PFSK-1 (cell line): Measurements from ENCODE around the gene CARD16.

ENCODE experiments used
- FOXP2 ChIP-seq: optimal IDR thresholded peaks from 2 replicates; pipeline ENCODE3; 2011; ENCODE audit warnings: borderline replicate concordance, control low read depth, inconsistent platforms; ENCODE audit not compliant: insufficient read depth; ENCODE audit errors: extremely low read length, extremely low read depth
- POLR2AphosphoS5 ChIP-seq: IDR thresholded peaks from 2 replicates; pipeline ENCODE4 v1.6.1; 2012; ENCODE audit warnings: low read depth, mild to moderate bottlenecking, control low read depth, low read length, moderate library complexity
- REST ChIP-seq, 2 experiments: IDR thresholded peaks; 2 replicates each; pipeline versions ENCODE4 v1.6.1 to v1.8.0; 2011 to 2012; ENCODE audit warnings: low read depth in 2 of 2, low read length in 2 of 2, control low read depth in 1 of 2, inconsistent platforms in 1 of 2, mild to moderate bottlenecking in 1 of 2, moderate library complexity in 1 of 2; ENCODE audit not compliant: insufficient read depth in 1 of 2
- SIN3A ChIP-seq: IDR thresholded peaks from 2 replicates; pipeline ENCODE4 v1.6.1; 2012; ENCODE audit warnings: mild to moderate bottlenecking, low read length, moderate library complexity, borderline replicate concordance; ENCODE audit not compliant: insufficient read depth
- TAF1 ChIP-seq: IDR thresholded peaks from 2 replicates; pipeline ENCODE4 v1.6.1; 2012; ENCODE audit warnings: low read length, control low read depth, borderline replicate concordance; ENCODE audit not compliant: insufficient read depth

CARD16 gene

GRCh38 chr11:105004021-105004420, 41.1 kb downstream of the CARD16 start:
- TF ChIP-seq SIN3A: no peak
- TF ChIP-seq TAF1: no peak
- TF ChIP-seq POLR2AphosphoS5: no peak
- TF ChIP-seq REST (IDR thresholded peaks at IDR 0.05; ENCODE audit: insufficient read depth in 1 of 2, low read depth in 2 of 2, low read length in 2 of 2): no peak
- TF ChIP-seq FOXP2: no peak

- TF ChIP-seq SIN3A: no peak
These were observed 42.0 kb downstream of the CARD16 start for GRCh38 chr11:105003151-105003550.

GRCh38 chr11:105000797-105001196, 44.3 kb downstream of the CARD16 start:
- TF ChIP-seq SIN3A: no peak
- no peak for TF ChIP-seq REST (IDR thresholded peaks at IDR 0.05; ENCODE audit: insufficient read depth in 1 of 2, low read depth in 2 of 2, low read length in 2 of 2)
- TF ChIP-seq FOXP2: no peak
- no peak for TF ChIP-seq POLR2AphosphoS5
- no peak for TF ChIP-seq TAF1

GRCh38 chr11:105000167-105000566, 45.0 kb downstream of the CARD16 start:
- TF ChIP-seq TAF1 (no peak), FOXP2 (no peak), SIN3A (no peak), REST (IDR thresholded peaks at IDR 0.05; ENCODE audit: insufficient read depth in 1 of 2, low read depth in 2 of 2, low read length in 2 of 2) (no peak), POLR2AphosphoS5 (no peak)

GRCh38 chr11:104999721-105000120, 45.4 kb downstream of the CARD16 start:
- no peak for TF ChIP-seq FOXP2
- TF ChIP-seq POLR2AphosphoS5: no peak
- no peak for TF ChIP-seq REST (IDR thresholded peaks at IDR 0.05; ENCODE audit: insufficient read depth in 1 of 2, low read depth in 2 of 2, low read length in 2 of 2)

- no peak for TF ChIP-seq POLR2AphosphoS5
- no peak for TF ChIP-seq SIN3A
- no peak for TF ChIP-seq FOXP2
- no peak for TF ChIP-seq TAF1
These were observed 47.8 kb downstream of the CARD16 start for GRCh38 chr11:104997288-104997687.
